Measurements from ENCODE around the gene ZNF483. TPM values are rescaled to one million over a fixed set of nuclear protein-coding genes. Genes with fewer than 3 reads are reported as not detected.
A peak's percentile ranks its signal among the peaks of the same experiment; 100 is the strongest.
"Not testable (repeated sequence)": the region's sequence is repeated elsewhere in the genome, so short reads cannot be mapped to it uniquely, and the experiment has no call there.

The ZNF483 gene
- total RNA-seq, 1 experiment from 2014 or later: not detected

DNA sequence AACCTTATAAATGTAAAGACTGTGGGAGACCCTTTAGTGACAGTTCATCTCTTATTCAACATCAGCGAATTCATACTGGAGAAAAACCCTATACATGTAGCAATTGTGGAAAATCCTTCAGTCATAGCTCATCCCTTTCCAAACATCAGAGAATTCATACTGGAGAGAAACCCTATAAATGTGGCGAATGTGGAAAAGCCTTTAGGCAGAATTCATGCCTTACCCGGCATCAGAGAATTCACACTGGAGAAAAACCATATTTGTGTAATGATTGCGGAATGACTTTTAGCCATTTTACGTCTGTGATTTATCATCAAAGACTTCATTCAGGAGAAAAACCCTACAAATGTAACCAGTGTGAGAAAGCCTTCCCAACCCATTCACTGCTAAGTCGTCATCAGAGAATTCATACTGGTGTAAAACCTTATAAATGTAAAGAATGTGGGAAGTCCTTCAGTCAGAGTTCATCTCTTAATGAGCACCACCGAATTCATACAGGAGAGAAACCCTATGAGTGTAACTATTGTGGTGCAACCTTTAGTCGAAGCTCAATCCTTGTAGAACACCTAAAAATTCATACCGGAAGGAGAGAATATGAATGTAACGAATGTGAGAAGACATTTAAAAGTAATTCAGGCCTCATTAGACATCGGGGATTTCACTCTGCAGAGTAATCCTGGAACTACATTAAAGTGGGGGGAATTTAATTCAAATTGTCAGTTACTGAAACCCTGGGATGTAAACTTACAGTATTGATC is 17.7 kb downstream of the ZNF483 start:
- DNase-seq (ENCODE audit: low spot score): no peak

GRCh38 chr9:111548623-111549022 is 23.6 kb downstream of the ZNF483 start:
- no peak for DNase-seq (ENCODE audit: low spot score)

GRCh38 chr9:111555425-111555824 is 30.4 kb downstream of the ZNF483 start:
- not testable (repeated sequence) for DNase-seq (ENCODE audit: low spot score)

GRCh38 chr9:111559000-111559610 is 34.1 kb downstream of the ZNF483 start:
- no peak for DNase-seq (ENCODE audit: low spot score)

GRCh38 chr9:111561165-111561719 is 36.3 kb downstream of the ZNF483 start:
- no peak for DNase-seq (ENCODE audit: low spot score)

DNA sequence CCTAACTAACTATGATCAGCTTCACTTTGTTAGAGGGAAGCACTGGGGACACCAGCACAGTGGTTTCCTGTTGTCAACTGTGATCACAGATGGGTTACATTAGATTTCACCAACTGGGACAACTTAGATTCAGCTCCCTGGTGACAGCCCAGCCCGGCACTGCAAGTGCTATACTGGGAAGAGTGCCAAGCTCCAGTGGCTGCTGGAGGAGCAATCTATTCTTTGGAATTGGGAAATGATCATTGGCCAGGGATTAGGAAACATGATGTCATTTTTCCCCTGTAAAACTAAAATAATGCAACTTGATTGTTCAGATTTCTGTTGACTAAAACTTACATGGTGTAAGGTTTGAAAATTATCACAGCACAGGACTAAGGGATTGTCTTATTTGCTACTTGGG is 41.3 kb downstream of the ZNF483 start:
- DNase-seq (ENCODE audit: low spot score): no peak

DNA sequence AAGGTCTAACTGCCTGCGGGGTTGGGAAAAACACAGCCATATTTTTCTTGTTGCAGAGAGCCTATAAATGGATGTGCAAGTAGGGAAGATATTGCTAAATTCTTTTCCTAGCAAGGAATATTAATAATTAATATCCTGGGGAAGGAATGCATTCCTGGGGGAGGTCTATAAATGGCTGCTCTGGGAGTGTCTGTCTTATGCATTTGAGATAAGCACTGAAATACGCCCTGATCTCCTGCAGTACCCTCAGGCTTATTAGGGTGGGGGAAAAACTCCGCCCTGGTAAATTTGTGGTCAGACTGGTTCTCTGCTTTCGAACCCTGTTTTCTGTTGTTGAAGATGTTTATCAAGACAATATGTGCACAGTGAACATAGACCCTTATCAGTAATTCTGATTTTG is 43.1 kb downstream of the ZNF483 start:
- not testable (repeated sequence) for DNase-seq (ENCODE audit: low spot score)

GRCh38 chr9:111572950-111573604 is 48.1 kb downstream of the ZNF483 start:
- DNase-seq (ENCODE audit: low spot score): no peak

DNA sequence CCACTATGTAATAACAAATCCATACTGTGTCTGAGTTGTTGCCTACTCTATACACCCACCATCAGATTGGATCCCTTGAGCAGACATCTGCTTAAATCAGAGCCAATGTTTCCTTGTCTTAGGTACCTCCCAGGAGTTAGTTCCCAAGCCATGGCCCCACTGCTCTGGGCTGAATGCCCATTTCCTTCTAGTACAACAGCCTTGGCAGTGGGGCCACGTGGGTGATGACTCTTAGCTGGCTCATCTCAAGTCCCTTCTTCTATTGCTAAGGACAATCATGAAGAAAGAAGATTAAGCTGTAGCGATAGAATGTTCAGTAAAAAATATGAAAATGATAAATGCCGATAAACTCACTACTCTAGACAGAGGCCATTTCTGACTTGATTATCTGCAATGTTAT is 57.9 kb downstream of the ZNF483 start:
- DNase-seq (ENCODE audit: low spot score): no peak

DNA sequence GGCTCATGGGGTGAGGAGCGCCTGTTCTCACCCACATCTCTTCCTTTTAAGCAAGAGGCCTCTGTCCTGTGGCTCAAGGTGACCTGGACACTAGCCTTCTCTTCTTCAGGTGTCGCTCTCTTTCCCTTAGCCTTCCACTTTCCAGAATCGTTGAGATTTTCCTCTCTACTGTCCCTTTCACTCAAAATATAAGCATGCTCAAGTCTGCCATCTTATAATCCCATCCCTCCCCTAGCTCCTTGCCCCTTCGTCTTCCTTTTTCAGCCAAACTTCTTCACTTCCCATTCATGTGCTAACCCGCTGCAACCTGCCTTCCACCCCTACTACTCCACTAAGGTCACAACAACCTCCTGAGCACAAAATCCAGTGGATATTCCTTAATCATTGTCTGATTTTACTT is 61.4 kb downstream of the ZNF483 start:
- no peak for DNase-seq (ENCODE audit: low spot score)

DNA sequence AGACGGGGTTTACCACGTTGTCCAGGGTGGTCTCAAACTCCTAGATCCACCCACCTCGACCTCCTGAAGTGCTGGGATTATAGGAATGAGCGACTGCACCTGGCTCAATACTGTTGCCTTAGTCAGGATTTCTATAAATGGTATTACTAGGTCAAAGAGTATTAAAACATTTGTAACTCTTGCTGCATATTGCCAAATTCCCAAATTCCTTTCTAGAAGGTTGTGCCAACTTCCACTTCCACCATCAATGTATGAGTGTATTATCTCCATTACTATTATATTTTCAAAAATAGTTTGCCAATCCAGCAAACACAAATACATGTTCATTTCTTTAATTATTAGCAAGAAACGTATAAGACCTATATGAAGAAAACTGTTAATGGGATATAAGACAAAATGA is 63.9 kb downstream of the ZNF483 start:
- no peak for DNase-seq (ENCODE audit: low spot score)

DNA sequence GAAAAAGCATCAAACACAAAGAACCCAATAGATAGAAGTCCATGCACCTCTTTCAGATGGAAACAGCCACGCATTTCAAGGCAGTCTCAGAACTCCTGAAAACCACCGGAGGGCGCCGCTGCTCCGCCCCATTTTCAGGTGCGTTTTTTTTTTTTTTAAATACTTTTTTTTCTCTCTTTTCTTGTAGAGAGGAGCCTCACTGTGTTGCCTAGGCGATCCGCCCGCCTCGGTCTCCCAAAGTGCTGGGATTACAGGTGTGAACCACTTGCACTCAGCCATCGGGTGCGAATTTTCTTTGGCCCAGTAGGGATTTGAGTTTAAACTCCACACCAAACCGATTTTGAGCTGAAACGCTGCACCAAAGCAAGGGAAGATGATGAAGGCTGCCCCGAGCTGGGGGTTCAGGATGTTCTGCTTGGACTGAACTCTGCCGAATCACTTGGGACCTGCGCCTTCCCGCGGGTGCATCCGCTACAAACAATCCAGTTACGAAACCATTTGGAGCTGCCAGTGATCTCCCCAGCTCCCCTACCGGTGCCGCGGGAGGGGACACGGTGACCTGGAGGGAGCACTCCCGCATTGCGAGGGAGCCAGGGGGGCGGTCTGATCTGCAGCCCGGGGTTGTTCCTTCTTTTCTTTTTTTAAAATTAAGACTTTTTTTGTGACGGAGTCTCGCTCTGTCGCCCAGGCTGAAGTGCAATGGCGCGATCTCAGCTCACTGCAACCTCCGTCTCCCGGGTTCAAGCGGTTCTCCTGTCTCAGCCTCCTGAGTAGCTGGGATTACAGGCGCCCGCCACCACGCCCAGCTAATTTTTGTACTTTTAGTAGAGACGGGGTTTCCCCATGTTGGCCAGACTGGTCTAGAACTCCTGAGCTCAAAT is 73.1 kb downstream of the ZNF483 start:
- DNase-seq (ENCODE audit: low spot score): peak; percentile 81

- peak; percentile 48 for DNase-seq (ENCODE audit: low spot score)
Measured at GRCh38 chr9:111598733-111599091, 73.7 kb downstream of the ZNF483 start.

DNA sequence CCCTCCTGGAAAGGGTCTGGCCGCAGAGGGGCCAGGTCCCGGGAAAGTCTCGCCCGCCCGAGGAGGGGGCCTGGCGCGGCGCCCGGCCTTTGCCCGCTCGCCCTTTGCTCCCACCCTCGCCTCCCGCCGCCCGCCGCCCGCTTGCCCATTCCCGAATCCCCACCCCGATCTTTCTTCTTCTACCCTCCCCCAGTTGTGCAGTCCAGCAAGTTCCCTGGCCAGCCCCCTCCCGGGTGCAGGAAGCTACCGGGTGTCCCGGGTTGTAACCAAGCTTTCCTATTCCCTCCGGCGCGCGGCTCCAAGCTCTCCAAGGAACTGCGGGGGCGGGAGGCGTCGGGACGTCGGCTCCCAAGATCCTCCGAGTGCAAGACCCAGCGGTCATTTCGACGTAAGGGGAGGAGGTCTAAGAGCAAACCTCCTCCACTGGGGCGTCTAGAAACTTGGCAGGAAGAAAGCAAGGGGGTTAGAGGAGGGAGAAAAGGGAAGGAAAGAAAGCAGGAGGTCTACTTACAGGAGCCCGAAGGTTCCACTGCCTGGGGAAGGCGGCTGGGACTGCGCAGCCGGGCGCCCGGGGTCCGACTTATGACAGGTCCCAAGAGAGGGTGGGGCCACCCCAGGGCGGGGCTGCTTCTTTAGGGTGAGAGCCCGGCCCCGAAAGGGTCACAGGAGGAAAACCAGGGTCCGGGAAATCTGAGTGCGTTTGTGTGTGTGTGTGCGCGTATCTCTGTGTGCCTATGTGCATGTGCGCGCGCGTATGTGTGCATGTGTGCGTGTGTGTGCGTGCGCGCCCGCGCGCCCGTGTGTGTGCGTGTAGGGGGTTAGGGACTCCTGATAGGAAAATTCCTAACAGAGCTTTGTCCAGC is 74.3 kb downstream of the ZNF483 start, which contains the start of gene PTGR1:
PTGR1 (minus strand) TSS at position 556 of the 863 bp plus-strand sequence. CDS start 2,225 bp downstream, outside the sequence.
- peak; percentile 84 for DNase-seq (ENCODE audit: low spot score)

DNA sequence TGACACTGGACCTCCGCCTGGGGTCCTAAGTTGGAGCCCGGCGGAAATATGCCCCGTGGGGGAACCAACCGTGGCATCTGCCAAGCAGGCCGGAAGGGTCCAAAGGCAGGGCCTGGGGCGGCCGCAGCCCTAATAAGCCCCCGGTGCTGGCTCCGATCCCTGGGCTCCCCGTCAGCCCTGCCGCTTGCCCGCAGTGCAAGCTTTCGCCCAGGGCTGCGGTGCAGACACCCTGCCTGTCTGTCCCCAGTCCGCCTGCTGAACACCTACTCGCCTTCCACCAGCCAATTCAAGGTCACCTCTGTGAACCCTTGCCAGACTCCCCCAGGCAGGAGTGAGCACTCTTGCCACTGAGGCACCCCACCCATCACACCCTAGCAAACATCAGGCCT is 75.0 kb downstream of the ZNF483 start:
- no peak for DNase-seq (ENCODE audit: low spot score)

GRCh38 chr9:111601237-111602018 is 76.4 kb downstream of the ZNF483 start:
- peak; percentile 40 for DNase-seq (ENCODE audit: low spot score)

DNA sequence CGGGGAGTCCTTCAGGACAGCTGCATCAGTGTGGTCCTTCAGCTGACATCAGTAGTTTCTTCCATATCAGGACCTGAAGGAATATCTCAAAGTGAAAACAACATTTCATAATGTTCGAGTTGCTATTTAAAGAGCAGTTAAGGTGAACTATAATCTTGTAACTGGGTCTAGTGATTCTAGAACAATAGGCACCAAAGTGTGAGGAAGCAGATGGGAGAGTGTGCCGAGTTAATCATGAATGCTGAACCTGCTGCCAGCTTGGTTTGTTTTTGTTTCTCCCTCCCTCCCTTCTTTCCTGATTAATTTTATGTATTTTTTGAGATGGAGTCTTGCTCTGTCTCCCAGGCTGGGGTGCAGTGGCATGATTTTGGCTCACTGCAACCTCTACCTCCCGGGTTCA is 78.1 kb downstream of the ZNF483 start:
- no peak for DNase-seq (ENCODE audit: low spot score)

DNA sequence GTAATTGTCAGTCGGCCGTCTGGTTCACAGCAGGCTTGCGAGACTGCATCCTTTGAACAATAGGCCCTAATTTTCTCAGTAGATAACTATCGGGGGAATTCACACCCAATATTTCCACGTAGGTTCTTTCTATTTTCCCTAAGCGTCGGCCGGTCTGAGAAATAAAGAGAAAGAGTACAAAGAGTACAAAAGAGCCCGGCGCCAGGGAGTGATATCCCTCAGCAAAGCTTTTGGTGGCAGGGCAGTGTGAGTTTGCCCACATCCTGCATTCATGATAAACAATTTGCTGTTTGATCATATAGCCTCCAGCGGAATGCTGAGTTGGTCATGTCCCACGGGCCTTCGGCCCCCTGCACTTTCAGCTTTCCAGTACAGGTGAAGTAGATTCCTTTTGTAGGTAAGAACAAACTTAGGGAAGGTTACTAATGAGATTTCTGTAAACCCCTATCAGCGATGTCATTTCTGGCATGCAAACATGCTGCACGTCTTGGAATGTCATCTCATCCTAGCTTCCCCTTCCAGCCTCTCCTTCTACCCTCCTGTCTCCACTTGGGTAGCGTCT is 79.2 kb downstream of the ZNF483 start:
- DNase-seq (ENCODE audit: low spot score): no peak

DNA sequence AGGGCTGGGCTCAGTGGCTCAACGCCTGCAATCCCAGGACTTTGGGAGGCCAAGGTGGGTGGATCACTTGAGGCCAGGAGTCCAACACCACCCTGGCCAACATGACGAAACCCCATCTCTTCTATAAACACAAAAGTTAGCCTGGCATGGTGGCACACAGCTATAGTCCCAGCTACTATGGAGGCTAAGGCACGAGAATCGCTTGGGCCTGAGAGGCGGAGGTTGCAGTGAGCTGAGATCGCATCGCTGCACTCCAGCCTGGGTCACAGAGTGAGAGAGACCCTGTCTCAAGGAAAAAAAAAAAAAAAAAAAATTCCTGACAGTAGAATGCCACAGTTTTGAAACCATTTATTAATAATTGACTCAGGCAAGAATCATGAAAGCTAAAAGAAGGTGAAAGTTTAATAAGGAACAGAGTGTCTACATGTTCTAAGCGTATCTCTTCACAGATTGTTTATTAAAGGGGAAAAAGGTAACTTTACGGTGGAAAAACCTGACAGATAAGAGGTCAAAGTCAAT is 80.1 kb downstream of the ZNF483 start:
- DNase-seq (ENCODE audit: low spot score): peak; percentile 53

All from HT-29 (cell line).